OCI-M1 (cell line): ENCODE measurements around the gene SMCO4.
"Not testable (repeated sequence)": the region's sequence is repeated elsewhere in the genome, so short reads cannot be mapped to it uniquely, and the experiment has no call there.

Source experiments
- DNase-seq: peaks from one replicate; lab custom pipeline; 2025; lab: John Stamatoyannopoulos, UW

Gene SMCO4, protein sequence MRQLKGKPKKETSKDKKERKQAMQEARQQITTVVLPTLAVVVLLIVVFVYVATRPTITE

DNA sequence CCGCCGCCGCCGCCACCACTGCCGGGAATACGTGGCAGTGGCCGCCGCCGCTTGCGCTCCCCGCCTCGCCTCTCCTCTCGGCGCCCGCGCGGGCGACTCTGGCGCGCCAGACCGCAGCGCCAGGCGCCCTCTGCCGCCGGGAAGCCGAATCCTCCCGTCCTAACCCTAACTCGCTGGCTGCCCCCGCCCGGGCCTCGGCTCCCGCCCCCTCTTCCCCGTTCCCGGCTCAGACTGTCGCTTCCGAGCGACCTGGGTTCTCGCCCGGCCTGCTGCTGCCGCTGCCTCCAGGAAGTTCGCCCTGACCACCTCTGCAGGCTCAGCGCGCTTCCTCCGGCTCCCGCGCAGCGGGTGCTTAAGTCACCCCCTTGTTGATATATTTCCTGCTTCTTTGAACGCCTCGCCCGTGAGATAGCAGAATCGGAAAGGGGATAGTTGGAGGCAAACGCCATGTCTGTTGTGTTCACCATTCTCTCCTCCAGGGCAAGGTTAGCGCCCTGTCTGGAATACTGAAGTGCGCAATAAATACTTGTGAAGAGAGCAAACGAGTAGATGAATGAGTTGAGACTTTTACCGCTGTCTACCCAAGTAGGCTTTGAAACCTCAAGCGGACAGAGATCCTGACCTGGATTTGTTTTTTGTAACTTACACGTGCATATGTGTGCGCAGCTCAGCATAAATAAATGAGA lies at the start of gene SMCO4:
SMCO4 (minus strand) TSS at position 100 of the 686 bp plus-strand sequence. CDS start 64,202 bp downstream, outside the sequence.
- DNase-seq: peak; percentile 91

DNA sequence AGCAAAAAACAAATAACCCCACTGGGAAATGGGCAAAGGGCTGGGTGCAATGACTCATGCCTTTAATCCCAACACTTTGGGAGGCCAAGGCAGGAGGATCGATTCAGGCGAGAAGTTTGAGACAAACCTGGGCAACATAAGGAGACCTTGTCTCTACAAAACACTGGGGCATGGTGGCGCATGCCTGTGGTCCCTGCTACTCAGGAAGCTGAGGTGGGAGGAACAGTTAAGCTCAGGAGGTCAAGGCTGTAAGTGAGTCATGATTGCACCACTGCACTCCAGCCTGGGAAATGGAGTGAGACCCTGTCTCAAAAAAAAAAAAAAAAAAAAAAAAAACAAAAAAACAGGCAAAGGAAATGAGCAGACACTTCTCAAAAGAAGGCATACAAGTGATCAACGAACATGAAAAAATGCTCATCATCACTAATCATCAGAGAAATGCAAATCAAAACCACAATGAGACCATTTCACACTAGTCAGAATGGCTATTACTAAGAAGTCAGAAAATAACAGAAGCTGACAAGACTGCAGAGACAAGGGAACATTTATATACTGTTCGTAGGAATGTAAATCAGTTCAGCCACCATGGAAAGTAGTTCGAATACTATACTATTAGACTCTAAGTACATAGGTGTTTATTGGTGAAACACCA lies 48.2 kb upstream of the SMCO4 start:
- DNase-seq: peak; percentile 22

DNA sequence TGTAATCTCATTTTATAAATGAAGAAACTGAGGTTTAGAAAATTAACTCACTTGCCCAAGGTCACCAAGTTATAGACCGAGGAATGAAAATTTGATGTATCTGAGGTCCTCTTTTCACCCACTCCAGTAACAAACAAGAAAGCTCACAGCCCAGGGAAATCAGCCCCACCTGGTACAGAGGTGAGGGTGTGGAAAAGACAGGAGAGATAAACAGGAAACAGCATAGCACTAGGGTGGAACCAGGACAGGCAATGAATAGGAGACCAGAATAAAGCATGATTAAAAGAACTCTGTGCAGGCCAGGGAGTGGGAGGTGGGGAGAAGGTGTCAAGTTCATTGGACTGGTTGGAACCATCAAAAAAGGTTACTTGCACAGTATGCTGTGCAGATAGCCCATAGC lies 46.2 kb upstream of the SMCO4 start:
- no peak for DNase-seq

DNA sequence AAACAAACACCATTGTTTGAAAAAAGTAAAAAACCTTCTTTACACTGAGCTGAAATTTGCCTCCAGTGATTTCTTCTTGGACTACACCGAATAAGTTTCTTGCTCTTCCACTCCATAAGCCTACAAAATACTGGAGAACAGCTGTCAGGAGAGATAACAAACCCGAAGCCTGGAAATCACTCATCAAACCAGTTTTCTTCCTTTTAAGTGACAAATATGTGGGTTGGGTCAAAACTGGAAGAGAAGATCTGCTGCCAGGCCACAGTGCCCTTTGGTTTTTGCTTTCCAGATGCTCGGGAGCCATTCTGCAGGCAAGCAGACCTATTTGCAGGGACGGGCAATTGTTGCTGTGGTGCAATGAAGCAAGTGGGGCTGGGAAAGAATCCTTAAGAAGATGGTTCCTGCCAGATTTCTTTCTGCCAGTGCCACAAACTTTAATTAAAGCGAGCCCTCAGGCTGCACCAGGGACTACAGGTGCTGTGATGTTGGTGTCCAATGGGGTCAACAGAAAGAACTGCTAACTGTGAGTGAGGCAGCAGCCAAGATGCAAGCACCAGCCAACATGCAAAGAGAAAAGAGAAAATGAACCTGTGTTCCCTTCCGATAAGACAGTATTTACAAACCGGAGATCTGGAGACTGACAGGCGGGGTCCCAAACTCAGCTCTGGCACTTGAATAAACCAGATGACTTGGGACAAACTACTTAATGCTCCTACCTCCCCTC lies 44.8 kb upstream of the SMCO4 start:
- DNase-seq: peak; percentile 33

DNA sequence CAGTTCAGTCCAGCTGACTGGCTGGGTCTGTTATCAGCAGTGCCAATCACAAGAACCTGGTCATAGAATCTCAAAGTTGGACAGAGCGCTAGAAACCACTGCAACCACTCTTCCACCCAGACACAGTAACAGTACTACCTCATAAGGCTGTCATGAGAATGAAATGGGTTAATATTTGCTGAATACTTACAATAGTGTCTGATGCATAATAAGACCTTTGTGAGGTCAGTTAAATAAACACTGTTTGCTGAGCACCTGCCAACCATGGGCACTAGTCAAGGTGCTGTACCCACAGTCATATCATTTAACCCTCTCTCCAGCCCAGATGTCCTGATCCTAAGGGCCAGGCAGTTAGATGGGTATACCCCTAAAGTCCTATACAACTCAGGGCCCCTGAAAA lies 44.2 kb upstream of the SMCO4 start:
- not testable (repeated sequence) for DNase-seq

DNA sequence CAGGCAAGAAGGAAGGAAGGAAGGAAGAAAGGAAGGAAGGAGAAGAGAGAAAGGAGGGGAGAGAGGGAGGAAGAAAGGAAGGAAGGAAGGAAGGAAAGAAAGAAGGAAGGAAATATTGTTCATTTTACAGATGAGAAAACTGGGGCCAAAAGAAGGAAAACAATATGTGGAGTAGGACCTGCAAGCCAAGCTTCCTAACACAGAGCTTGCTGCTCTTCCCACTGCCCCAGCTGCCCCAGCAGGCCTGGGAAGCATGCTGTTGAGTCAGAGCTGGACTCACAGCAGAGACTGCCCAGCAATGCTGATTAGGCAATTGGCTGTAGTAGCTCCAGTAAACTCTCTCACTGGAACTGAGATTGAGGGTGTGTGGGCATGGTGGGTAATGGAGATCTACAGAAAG lies 42.6 kb upstream of the SMCO4 start:
- no peak for DNase-seq

DNA sequence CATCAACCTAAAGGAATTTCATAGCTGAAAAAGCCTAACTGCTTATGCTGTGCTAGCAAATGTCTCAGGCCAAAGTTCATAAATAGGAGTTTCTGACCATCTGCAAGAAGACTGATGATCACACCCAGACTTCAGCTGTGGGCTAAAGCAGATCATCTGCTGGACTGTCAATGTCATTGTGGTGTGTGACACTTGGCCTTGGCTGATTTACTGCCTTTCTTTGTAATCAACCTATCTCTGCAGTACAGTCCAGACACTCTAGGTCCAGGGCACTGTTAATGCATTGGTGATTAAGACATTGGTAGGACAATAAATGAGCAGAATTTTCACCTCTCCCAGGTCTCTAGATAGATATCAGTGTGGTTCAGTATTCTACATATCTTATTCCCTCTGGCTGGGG lies 40.3 kb upstream of the SMCO4 start:
- no peak for DNase-seq

DNA sequence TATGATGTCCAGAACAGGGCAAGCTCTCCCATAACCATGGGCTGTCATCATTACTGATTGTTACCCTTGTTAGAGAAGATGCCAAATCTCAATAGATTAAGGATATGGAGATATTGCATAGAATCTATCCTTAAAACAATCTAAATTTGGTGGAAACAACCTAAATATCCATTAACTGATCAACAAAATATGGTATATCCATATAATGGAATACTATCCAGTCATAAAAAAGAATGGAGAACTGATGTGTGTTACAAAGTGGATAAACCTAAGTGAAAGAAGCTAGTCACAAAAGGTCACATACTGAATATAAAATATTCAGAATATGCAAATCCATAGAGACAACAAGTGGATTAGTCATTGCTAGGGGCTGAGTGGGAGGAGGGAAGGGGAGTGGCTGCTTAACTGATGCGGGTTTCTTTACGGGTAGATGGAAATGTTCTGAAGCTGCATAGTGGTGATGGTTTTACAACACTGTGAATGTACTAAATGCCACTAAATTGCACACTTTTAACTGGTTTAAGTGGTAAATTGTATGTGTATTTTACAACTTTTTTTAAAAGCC lies 36.1 kb upstream of the SMCO4 start:
- DNase-seq: no peak

DNA sequence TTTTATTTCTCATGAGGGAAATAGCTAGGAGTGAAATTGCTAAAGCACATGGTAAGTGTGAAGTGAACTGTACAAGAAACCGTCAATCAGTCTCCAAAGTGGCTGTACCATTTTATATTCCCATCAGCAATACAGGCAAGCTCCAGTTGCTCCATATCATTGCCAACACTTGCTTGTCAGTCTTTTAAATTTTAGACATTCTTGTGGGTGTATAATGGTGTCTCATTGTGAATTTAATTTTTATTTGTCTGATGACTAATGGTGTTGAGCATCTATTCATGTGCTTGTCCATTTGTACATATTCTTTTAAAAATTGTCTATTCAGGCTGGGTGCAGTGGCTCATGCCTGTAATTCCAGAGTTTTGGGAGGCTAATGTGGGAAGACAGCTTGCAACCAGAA lies 34.1 kb upstream of the SMCO4 start:
- no peak for DNase-seq

DNA sequence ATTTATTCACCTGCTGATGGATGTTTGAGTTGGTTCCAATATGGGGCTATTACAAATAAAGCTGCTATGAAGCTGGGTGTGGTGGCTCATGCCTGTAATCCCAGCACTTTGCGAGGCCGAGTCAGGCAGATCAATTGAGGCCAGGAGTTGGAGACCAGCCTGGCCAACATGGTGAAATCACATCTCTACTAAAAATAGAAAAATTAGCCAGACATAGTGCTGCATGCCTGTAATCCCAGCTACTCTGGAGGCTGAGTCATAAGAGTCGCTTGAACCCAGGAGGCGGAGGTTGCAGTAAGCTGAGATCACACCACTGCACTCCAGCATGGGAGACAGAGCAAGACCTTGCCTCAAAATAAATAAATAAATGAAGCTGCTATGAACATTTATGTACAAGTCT lies 33.7 kb upstream of the SMCO4 start:
- not testable (repeated sequence) for DNase-seq

DNA sequence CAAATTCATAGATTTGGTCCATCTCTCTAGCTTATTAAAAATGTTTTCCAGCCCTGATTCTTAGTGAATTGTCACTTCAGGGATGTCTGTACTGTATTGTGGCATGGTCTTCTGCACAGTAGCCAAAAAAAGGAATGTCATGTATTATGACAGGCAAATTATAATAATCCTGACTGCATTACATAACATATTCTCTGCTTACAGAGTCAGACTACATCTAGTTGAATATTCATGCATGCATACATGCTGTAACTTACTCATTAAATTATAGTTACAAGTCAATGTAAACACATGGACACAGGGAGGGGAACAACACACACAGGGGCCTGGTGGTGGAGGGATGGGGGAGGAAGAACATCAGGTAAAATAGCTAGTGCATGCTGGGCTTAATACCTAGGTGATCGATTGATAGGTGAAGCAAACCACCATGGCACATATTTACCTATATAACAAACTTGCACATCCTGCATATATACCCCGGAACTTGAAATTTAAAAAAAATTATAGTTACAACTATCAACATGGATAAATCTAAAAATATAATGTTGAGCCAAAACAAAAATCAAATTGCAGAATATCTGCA lies 31.5 kb upstream of the SMCO4 start:
- no peak for DNase-seq

DNA sequence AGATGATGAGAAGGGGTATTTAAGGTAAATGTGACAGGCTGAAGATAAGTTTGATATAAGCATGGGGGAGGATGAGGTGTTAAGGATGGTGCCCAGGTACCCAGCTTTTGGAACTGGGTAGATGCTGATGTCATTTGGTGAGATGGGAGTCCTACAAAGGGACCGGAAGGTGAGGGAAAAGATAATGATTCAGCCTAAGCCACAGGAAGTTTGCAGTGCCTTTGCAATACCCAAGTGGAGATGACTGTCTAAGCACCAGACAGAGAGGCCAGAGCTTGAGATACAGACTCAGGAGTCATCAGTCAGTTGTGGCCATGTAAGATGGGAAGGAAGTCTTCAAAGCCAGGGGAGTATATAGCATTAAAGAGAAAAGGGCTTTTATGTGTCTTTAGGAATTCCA lies 30.0 kb upstream of the SMCO4 start:
- no peak for DNase-seq

DNA sequence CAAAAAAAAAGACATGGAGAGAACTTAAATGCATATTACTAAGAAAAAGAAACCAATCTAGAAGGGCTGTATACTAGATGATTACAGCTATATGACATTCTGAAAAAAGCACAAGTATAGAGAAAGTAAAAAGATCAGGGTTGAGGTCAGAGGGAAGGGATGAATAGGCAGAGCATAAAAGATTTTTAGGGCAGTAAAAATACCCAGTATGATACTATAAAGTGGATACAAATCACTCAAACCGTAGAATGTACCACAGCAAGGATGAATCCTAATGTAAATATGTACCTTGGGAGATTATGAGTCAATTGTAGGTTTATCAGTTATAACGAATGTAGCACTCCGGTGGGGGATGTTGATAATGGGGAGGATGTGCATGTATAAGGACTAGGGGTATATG lies 29.4 kb upstream of the SMCO4 start:
- DNase-seq: no peak

DNA sequence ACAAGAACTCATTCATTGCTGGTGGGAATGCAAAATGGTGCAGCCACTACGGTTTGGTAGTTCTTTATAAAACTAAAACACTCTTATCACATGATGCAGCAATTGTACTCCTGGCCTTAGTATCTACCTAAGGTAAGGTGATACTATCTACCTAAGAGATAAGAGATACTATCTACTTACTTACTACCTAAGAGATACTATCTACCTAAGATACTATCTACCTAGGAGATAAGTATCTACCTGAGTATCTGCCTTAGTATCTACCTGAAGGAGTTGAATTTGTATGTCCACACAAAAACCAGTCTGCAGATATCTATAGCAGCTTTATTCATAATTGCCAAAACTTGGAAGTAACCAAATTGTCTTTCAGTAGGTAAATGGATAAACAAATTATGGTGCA lies 29.0 kb upstream of the SMCO4 start:
- no peak for DNase-seq

DNA sequence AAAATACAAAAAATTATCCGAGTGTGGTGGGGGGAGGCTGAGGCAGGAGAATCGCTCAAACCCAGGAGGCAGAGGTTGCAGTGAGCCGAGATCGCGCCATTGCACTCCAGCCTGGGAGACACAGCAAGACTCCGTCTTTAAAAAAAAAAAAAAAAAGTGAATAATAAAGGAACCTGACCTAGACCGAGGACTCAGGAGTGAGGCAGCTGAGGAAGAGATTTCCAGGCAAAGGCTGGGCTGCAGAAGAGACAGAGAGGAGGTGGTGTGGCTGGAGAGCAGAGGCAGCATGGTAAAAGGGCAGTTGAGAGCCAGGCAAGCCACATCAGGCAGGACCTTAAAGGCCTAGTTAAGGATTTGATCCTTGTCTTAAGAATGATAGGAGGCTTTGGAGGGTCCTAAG lies 28.4 kb upstream of the SMCO4 start:
- DNase-seq: no peak

DNA sequence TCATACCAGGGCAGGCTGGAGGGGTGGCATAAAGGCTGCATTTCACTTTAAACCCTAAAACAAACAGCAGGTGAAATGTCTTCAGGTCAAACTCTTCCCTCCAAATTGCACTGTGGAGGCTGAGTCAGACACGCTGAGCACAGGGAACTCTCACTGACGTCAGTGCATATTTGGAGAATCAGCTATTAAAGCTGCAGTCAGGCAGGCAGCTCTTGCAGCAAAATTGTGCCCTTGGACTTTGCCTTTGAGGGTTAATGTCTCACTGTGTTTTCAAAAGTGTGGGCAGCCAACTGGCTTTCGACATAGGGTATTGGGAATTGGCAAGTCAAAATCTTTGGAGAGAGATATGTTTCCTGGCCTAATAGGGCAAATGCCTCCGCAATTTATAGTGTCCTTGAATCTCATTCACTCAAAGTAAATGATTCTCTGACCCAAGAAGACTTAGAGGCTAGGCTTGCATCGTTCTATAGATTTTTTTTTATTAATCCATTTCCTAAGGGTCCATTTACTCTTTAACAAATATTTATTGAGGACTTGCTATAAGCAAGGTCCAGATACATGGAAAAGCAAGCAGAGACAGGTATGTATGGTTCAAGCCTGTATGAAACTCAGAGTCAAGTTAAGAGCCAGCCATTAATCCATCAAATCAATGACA lies 27.7 kb upstream of the SMCO4 start:
- DNase-seq: peak; percentile 27

DNA sequence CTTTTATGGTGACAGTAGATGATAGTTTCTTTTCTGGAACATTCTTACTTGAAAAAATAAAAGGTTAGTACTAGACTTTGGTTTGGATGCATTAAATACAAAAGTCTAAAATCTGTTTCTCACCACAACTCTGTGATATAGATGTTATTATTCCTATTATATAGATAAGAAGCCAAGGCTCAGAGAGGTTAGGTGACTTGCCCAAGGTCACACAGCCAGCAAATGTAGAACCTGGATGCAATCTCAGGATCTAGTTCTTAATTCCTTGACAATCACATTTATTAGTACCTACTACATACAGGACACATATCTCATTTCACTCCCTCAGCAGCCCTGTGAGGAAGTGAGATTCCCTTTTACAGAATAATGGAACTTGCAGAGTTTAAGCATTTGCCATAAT lies 26.3 kb upstream of the SMCO4 start:
- no peak for DNase-seq

DNA sequence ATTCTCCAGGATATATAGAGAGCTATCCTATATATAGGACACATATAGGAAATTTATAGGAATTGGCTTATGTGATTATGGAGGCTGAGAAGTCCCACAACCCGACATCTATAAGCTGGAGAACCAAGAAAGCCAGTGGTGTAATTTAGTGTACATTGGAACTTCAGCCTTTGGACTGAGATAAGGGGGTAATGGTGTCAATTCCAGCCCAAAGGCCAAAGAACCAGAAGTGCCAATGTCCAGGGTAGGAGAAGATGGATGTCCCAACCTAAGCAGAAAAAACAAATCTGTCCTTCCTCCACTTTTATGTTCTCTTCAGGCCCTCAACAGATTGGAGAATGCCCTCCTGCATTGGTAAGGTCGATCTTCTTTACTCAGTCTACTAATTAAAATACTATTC lies 25.5 kb upstream of the SMCO4 start:
- DNase-seq: no peak

DNA sequence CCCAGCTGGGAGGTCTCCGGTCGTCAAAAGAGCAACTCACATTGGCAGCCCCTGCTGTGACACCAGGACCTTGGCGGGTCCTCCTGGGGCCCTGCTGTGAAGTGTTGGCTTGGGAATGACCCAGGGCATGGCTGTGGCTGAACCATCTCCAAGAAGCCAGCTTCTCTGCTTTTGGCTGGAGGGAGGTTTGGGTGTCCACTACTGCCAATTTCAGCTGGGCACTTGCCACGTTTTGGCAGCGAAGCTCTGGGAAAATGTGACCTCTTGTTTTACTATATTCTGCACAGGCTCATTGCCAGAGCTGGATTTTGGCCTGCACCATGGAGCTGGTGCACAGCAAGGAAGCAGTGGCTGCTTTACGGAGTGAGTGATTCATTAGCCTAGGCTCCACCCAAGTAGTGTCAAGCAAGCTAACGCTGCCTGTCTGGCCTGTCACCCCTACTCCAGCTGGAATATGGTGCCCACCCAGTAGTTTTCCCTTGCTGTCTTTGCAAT lies 24.3 kb upstream of the SMCO4 start:
- no peak for DNase-seq

DNA sequence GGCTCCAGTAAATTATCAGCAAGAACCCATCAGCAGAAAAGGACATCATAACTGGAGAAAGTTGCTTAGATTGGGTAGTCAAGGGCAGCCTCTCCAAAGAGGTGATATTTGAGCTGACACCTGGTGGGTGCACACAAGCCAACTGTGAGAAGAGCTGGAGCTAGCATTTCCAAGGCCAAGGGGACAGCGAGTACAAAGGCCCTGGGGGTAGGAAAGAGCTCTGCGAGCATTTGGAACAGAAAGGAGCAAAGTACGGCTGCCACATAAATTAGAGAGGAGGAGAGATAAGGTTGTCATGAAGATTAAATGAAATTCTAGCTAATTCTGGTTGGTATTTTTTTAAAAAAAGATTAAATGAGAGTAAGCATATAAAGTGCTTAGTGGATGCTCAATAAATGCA lies 21.7 kb upstream of the SMCO4 start:
- no peak for DNase-seq

DNA sequence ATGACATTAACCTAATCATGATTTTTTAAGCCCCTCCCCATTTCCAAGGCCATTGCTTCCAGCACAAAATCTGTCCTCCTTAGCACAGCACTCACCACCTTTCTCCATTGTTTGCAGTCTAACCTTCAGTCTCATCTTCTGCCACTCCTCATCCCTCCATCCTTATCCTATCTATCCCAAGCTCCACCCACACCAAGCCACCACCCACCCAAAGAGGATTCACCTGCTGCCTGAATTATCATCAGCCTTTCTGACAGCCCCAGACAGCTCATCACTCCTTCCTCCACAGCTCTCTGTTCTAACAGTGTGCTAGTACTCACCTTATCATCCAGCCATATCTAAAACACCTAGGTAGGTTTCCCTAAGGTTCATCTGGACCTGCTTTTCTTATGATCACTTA lies 20.7 kb upstream of the SMCO4 start:
- DNase-seq: no peak
